Measurements from ENCODE around the gene MYCBP2. TPM values are rescaled to one million over a fixed set of nuclear protein-coding genes. Genes with fewer than 3 reads are reported as not detected.
"Not testable (repeated sequence)": the region's sequence is repeated elsewhere in the genome, so short reads cannot be mapped to it uniquely, and the experiment has no call there.

The MYCBP2 gene
- polyA plus RNA-seq, 1 donor from 2014 or later, result 78.2 TPM

GRCh38 chr13:77300176-77301037 is 26.5 kb downstream of the MYCBP2 start:
- H3K27ac Mint-ChIP-seq, result peak overlapping the region; percentile 57 to 88 (median 76)
- H3K27me3 Mint-ChIP-seq, result no peaks in the 10 kb centered on the region
- H3K9me3 Mint-ChIP-seq, result peaks cover 0 to 3% (median 0%) of the 10 kb centered on the region in 3 donors
- peaks cover 56 to 69% (median 57%) of the 10 kb centered on the region in 3 donors for H3K4me1 Mint-ChIP-seq
- H3K36me3 Mint-ChIP-seq, result peaks cover 4% of the 10 kb centered on the region
- peak overlapping the region; percentile 42 to 95 (median 57) for H3K4me3 Mint-ChIP-seq

GRCh38 chr13:77299587-77299986 is 27.3 kb downstream of the MYCBP2 start:
- Mint-ChIP-seq H3K9me3 (no peaks in the 10 kb centered on the region), H3K27me3 (no peaks in the 10 kb centered on the region), H3K27ac (peak overlapping the region in 1 of 3 donors; percentile 88), H3K4me1 (peaks cover 51 to 68% (median 55%) of the 10 kb centered on the region in 3 donors), H3K36me3 (peaks cover 2% of the 10 kb centered on the region), H3K4me3 (no peak overlapping the region)

GRCh38 chr13:77298426-77298825 is 28.5 kb downstream of the MYCBP2 start:
- H3K27me3 Mint-ChIP-seq, result no peaks in the 10 kb centered on the region
- peaks cover 2% of the 10 kb centered on the region for H3K36me3 Mint-ChIP-seq
- H3K27ac Mint-ChIP-seq, result peak overlapping the region; percentile 65 to 91 (median 81)
- H3K4me1 Mint-ChIP-seq, result peaks cover 46 to 61% (median 52%) of the 10 kb centered on the region in 3 donors
- no peaks in the 10 kb centered on the region for H3K9me3 Mint-ChIP-seq
- peak overlapping the region; percentile 63 to 91 (median 74) for H3K4me3 Mint-ChIP-seq

- peaks cover 16% of the 10 kb centered on the region for H3K36me3 Mint-ChIP-seq
- H3K27me3 Mint-ChIP-seq, result no peaks in the 10 kb centered on the region
- no peak overlapping the region for H3K27ac Mint-ChIP-seq
- peak overlapping the region in 1 of 4 donors; percentile 61 for H3K4me3 Mint-ChIP-seq
- no peaks in the 10 kb centered on the region for H3K9me3 Mint-ChIP-seq
- peaks cover 27 to 38% (median 32%) of the 10 kb centered on the region in 3 donors for H3K4me1 Mint-ChIP-seq
Measured at GRCh38 chr13:77291774-77292173, 35.1 kb downstream of the MYCBP2 start.

GRCh38 chr13:77290342-77290741 is 36.6 kb downstream of the MYCBP2 start:
- Mint-ChIP-seq H3K4me1 (peaks cover 26 to 28% (median 28%) of the 10 kb centered on the region in 3 donors), H3K27ac (no peak overlapping the region), H3K9me3 (no peaks in the 10 kb centered on the region), H3K4me3 (no peak overlapping the region), H3K27me3 (no peaks in the 10 kb centered on the region), H3K36me3 (peaks cover 16% of the 10 kb centered on the region)

- no peak overlapping the region for H3K4me3 Mint-ChIP-seq
- H3K9me3 Mint-ChIP-seq, result no peaks in the 10 kb centered on the region
- H3K27me3 Mint-ChIP-seq, result no peaks in the 10 kb centered on the region
- H3K36me3 Mint-ChIP-seq, result peaks cover 16% of the 10 kb centered on the region
- H3K4me1 Mint-ChIP-seq, result peaks cover 25 to 28% (median 26%) of the 10 kb centered on the region in 3 donors
- no peak overlapping the region for H3K27ac Mint-ChIP-seq
Measured at GRCh38 chr13:77289851-77290250, 37.0 kb downstream of the MYCBP2 start.

- not testable (repeated sequence) for H3K27me3 Mint-ChIP-seq, H3K9me3 Mint-ChIP-seq, H3K4me3 Mint-ChIP-seq, H3K27ac Mint-ChIP-seq, H3K36me3 Mint-ChIP-seq
- H3K4me1 Mint-ChIP-seq, result peaks cover 10 to 13% (median 11%) of the 10 kb centered on the region in 3 donors
Measured at GRCh38 chr13:77285632-77286031, 41.3 kb downstream of the MYCBP2 start.

- no peak overlapping the region for H3K4me3 Mint-ChIP-seq
- no peaks in the 10 kb centered on the region for H3K27me3 Mint-ChIP-seq
- no peak overlapping the region for H3K27ac Mint-ChIP-seq
- peaks cover 3% of the 10 kb centered on the region for H3K36me3 Mint-ChIP-seq
- H3K4me1 Mint-ChIP-seq, result peaks cover 13 to 15% (median 13%) of the 10 kb centered on the region in 3 donors
- no peaks in the 10 kb centered on the region for H3K9me3 Mint-ChIP-seq
Measured at GRCh38 chr13:77285098-77285497, 41.8 kb downstream of the MYCBP2 start.

- peaks cover 3% of the 10 kb centered on the region for H3K36me3 Mint-ChIP-seq
- peak overlapping the region in 1 of 3 donors; percentile 83 for H3K27ac Mint-ChIP-seq
Measured at GRCh38 chr13:77274126-77274525, 52.8 kb downstream of the MYCBP2 start.

GRCh38 chr13:77269141-77269540 is 57.8 kb downstream of the MYCBP2 start:
- Mint-ChIP-seq H3K27ac (no peak overlapping the region), H3K27me3 (no peaks in the 10 kb centered on the region), H3K9me3 (no peaks in the 10 kb centered on the region), H3K4me1 (peaks cover 0 to 6% (median 1%) of the 10 kb centered on the region in 3 donors), H3K36me3 (peaks cover 5% of the 10 kb centered on the region), H3K4me3 (no peak overlapping the region)

More at GRCh38 chr13:77274126-77274525, 52.8 kb downstream of the MYCBP2 start:
- H3K9me3 Mint-ChIP-seq, result no peaks in the 10 kb centered on the region
- no peak overlapping the region for H3K4me3 Mint-ChIP-seq
- no peaks in the 10 kb centered on the region for H3K27me3 Mint-ChIP-seq
- H3K4me1 Mint-ChIP-seq, result peaks cover 10 to 16% (median 11%) of the 10 kb centered on the region in 3 donors

- peaks cover 0 to 4% (median 1%) of the 10 kb centered on the region in 3 donors for H3K4me1 Mint-ChIP-seq
- no peaks in the 10 kb centered on the region for H3K9me3 Mint-ChIP-seq
- peaks cover 5% of the 10 kb centered on the region for H3K36me3 Mint-ChIP-seq
- no peak overlapping the region for H3K4me3 Mint-ChIP-seq
- no peak overlapping the region for H3K27ac Mint-ChIP-seq
- H3K27me3 Mint-ChIP-seq, result no peaks in the 10 kb centered on the region
Measured at GRCh38 chr13:77267362-77267761, 59.5 kb downstream of the MYCBP2 start.

- H3K36me3 Mint-ChIP-seq, result peaks cover 2% of the 10 kb centered on the region
- no peaks in the 10 kb centered on the region for H3K9me3 Mint-ChIP-seq
- no peak overlapping the region for H3K27ac Mint-ChIP-seq
Measured at GRCh38 chr13:77265336-77265735, 61.6 kb downstream of the MYCBP2 start.

GRCh38 chr13:77262198-77262597 is 64.7 kb downstream of the MYCBP2 start:
- no peak overlapping the region for H3K27ac Mint-ChIP-seq

More at GRCh38 chr13:77265336-77265735, 61.6 kb downstream of the MYCBP2 start:
- Mint-ChIP-seq H3K4me3 (no peak overlapping the region), H3K4me1 (peaks cover 0 to 4% (median 1%) of the 10 kb centered on the region in 3 donors), H3K27me3 (no peaks in the 10 kb centered on the region)

GRCh38 chr13:77250975-77251374 is 75.9 kb downstream of the MYCBP2 start:
- H3K27me3 Mint-ChIP-seq, result no peaks in the 10 kb centered on the region
- H3K36me3 Mint-ChIP-seq, result peaks cover 11% of the 10 kb centered on the region
- no peaks in the 10 kb centered on the region for H3K9me3 Mint-ChIP-seq
- H3K4me1 Mint-ChIP-seq, result peaks cover 5 to 16% (median 9%) of the 10 kb centered on the region in 3 donors
- H3K4me3 Mint-ChIP-seq, result no peak overlapping the region
- peak overlapping the region in 1 of 3 donors; percentile 9 for H3K27ac Mint-ChIP-seq

More at GRCh38 chr13:77262198-77262597, 64.7 kb downstream of the MYCBP2 start:
- Mint-ChIP-seq H3K36me3 (peaks cover 2% of the 10 kb centered on the region), H3K4me3 (no peak overlapping the region), H3K4me1 (peaks cover 0 to 1% (median 0%) of the 10 kb centered on the region in 3 donors), H3K27me3 (no peaks in the 10 kb centered on the region), H3K9me3 (no peaks in the 10 kb centered on the region)

- not testable (repeated sequence) for H3K36me3 Mint-ChIP-seq, H3K4me3 Mint-ChIP-seq, H3K27me3 Mint-ChIP-seq, H3K9me3 Mint-ChIP-seq
- Mint-ChIP-seq H3K4me1 (peaks cover 6 to 18% (median 13%) of the 10 kb centered on the region in 3 donors), H3K27ac (peak overlapping the region in 1 of 3 donors; percentile 6)
Measured at GRCh38 chr13:77245224-77245623, 81.7 kb downstream of the MYCBP2 start.
